Measurements from ENCODE around the gene PDE4D.

PDE4D gene

GRCh38 chr5:59654691-59655090, 238.8 kb downstream of the PDE4D start:
- DNase-seq (ENCODE audit: low read depth), result no peak

- DNase-seq (ENCODE audit: low read depth), result no peak
Measured at GRCh38 chr5:59652449-59652848, 241.1 kb downstream of the PDE4D start.

GRCh38 chr5:59648949-59649921, 244.3 kb downstream of the PDE4D start:
- DNase-seq (ENCODE audit: low read depth), result no peak

- no peak for DNase-seq (ENCODE audit: low read depth)
Measured at GRCh38 chr5:59648038-59648831, 245.3 kb downstream of the PDE4D start.

- DNase-seq (ENCODE audit: low read depth), result no peak
Measured at GRCh38 chr5:59645380-59645779, 248.1 kb downstream of the PDE4D start.

GRCh38 chr5:59640411-59640810, 253.1 kb downstream of the PDE4D start:
- DNase-seq (ENCODE audit: low read depth), result no peak

GRCh38 chr5:59637884-59638580, 255.5 kb downstream of the PDE4D start:
- DNase-seq (ENCODE audit: low read depth), result no peak

GRCh38 chr5:59629561-59629960, 264.0 kb downstream of the PDE4D start:
- no peak for DNase-seq (ENCODE audit: low read depth)

GRCh38 chr5:59628062-59628828, 265.3 kb downstream of the PDE4D start:
- no peak for DNase-seq (ENCODE audit: low read depth)

GRCh38 chr5:59624898-59625297, 268.6 kb downstream of the PDE4D start:
- no peak for DNase-seq (ENCODE audit: low read depth)

GRCh38 chr5:59622848-59623247, 270.7 kb downstream of the PDE4D start:
- DNase-seq (ENCODE audit: low read depth), result no peak

GRCh38 chr5:59621477-59621876, 272.0 kb downstream of the PDE4D start:
- DNase-seq (ENCODE audit: low read depth), result no peak

GRCh38 chr5:59620535-59621212, 272.9 kb downstream of the PDE4D start:
- DNase-seq (ENCODE audit: low read depth), result no peak

- DNase-seq (ENCODE audit: low read depth), result no peak
Measured at GRCh38 chr5:59618644-59619043, 274.9 kb downstream of the PDE4D start.

- no peak for DNase-seq (ENCODE audit: low read depth)
Measured at GRCh38 chr5:59617186-59617771, 276.2 kb downstream of the PDE4D start.

GRCh38 chr5:59616413-59616812, 277.1 kb downstream of the PDE4D start:
- no peak for DNase-seq (ENCODE audit: low read depth)

GRCh38 chr5:59615272-59615671, 278.3 kb downstream of the PDE4D start:
- no peak for DNase-seq (ENCODE audit: low read depth)

- no peak for DNase-seq (ENCODE audit: low read depth)
Measured at GRCh38 chr5:59609501-59610265, 283.8 kb downstream of the PDE4D start.

GRCh38 chr5:59608745-59609144, 284.8 kb downstream of the PDE4D start:
- no peak for DNase-seq (ENCODE audit: low read depth)
